GM12865 (cell line): ENCODE data around the gene GSTCD.
"Not testable (repeated sequence)": the region's sequence is repeated elsewhere in the genome, so short reads cannot be mapped to it uniquely, and the experiment has no call there.

Experiments used
- DNase-seq: peaks from one replicate; pipeline ENCODE4 v3.0.0; 2010; ENCODE audit warnings: low read depth
- H3K4me3 ChIP-seq: 2 replicates; pipeline ENCODE4 v1.5.1; 2011; ENCODE audit warnings: mild to moderate bottlenecking, low read depth, low read length, control low read depth
- CTCF ChIP-seq: IDR thresholded peaks from 2 replicates; pipeline ENCODE4 v1.5.1; 2011; ENCODE audit warnings: low read length, control low read depth, low read depth, inconsistent platforms; ENCODE audit not compliant: insufficient read depth; ENCODE audit errors: missing control alignments

GSTCD gene

GRCh38 chr4:105836537-105836936 is 128.0 kb downstream of the GSTCD start:
- no peak for TF ChIP-seq CTCF
- no peak overlapping the region for H3K4me3 ChIP-seq
- DNase-seq: no peak

GRCh38 chr4:105837037-105837436 is 128.5 kb downstream of the GSTCD start:
- no peak for DNase-seq
- H3K4me3 ChIP-seq: no peak overlapping the region
- no peak for TF ChIP-seq CTCF

GRCh38 chr4:105838082-105838481 is 129.5 kb downstream of the GSTCD start:
- no peak overlapping the region for H3K4me3 ChIP-seq
- TF ChIP-seq CTCF: no peak
- DNase-seq: no peak

GRCh38 chr4:105840426-105841174 is 132.0 kb downstream of the GSTCD start:
- TF ChIP-seq CTCF: no peak
- no peak overlapping the region for H3K4me3 ChIP-seq
- DNase-seq: no peak

- no peak for DNase-seq
- H3K4me3 ChIP-seq: no peak overlapping the region
- no peak for TF ChIP-seq CTCF
Measured at GRCh38 chr4:105843941-105844340, 135.4 kb downstream of the GSTCD start.

- no peak for DNase-seq
- TF ChIP-seq CTCF: no peak
- H3K4me3 ChIP-seq: no peak overlapping the region
Measured at GRCh38 chr4:105845559-105845958, 137.0 kb downstream of the GSTCD start.

- not testable (repeated sequence) for DNase-seq, H3K4me3 ChIP-seq
Measured at GRCh38 chr4:105848359-105848758, 139.8 kb downstream of the GSTCD start.

- no peak for TF ChIP-seq CTCF
- no peak for DNase-seq
- no peak overlapping the region for H3K4me3 ChIP-seq
Measured at GRCh38 chr4:105851196-105851595, 142.6 kb downstream of the GSTCD start.

GRCh38 chr4:105852230-105852629 is 143.6 kb downstream of the GSTCD start:
- not testable (repeated sequence) for H3K4me3 ChIP-seq, DNase-seq
